WTC11 (cell line): Measurements from ENCODE around the gene XKR3. TPM values are rescaled to one million over a fixed set of nuclear protein-coding genes. Genes with fewer than 3 reads are reported as not detected.
"Not testable (repeated sequence)": the region's sequence is repeated elsewhere in the genome, so short reads cannot be mapped to it uniquely, and the experiment has no call there.

ENCODE experiments used
- ATAC-seq: fragments of 200-7000 bp; cut with Tn5 transposase; 2 replicates; pipeline ENCODE4 v1.10.0; 2021; ENCODE audit warnings: mild to moderate bottlenecking, moderate library complexity
- CTCF ChIA-PET: fragments of 300-600 bp; sonication (Branson Sonifier 250); formaldehyde crosslinking; loops from one replicate; lab custom pipeline; 2021; ENCODE audit warnings: antibody characterized with exemption; lab: Charles Lee
- POLR2A ChIA-PET: fragments of 350-600 bp; sonication (Branson Sonifier 250); formaldehyde crosslinking; loops from one replicate; lab custom pipeline; 2021; ENCODE audit warnings: antibody characterized with exemption; lab: Charles Lee
- DNase-seq: peaks from one replicate; pipeline ENCODE4 v3.0.0; 2021; ENCODE audit warnings: low spot score
- H3K27ac Mint-ChIP-seq: 2 replicates; pipeline ENCODE4 v1.8.0; 2021; ENCODE audit warnings: mixed read lengths
- H3K27me3 Mint-ChIP-seq: 2 replicates; pipeline ENCODE4 v1.8.0; 2021; ENCODE audit warnings: low read depth, mild to moderate bottlenecking, moderate library complexity, mixed read lengths
- H3K36me3 Mint-ChIP-seq: 2 replicates; pipeline ENCODE4 v1.8.0; 2021; ENCODE audit warnings: mixed read lengths
- H3K4me1 Mint-ChIP-seq: 2 replicates; pipeline ENCODE4 v1.8.0; 2022; ENCODE audit warnings: mixed read lengths
- H3K4me3 Mint-ChIP-seq: 2 replicates; pipeline ENCODE4 v1.8.0; 2021; ENCODE audit warnings: mild to moderate bottlenecking, moderate library complexity, mixed read lengths
- H3K9me3 Mint-ChIP-seq: 2 replicates; pipeline ENCODE4 v1.8.0; 2021; ENCODE audit warnings: mixed read lengths
- AFF4 ChIP-seq: sonication (generic); formaldehyde crosslinking; IDR thresholded peaks from 2 replicates; pipeline ENCODE4 v1.8.1; 2023; ENCODE audit warnings: mild to moderate bottlenecking, missing genetic modification reagents, borderline replicate concordance
- ATF3 ChIP-seq: sonication (generic); formaldehyde crosslinking; conservative IDR thresholded peaks from 2 replicates; pipeline ENCODE4 v1.8.1; 2022; ENCODE audit warnings: mild to moderate bottlenecking, missing genetic modification reagents
- E2F1 ChIP-seq: sonication (generic); formaldehyde crosslinking; IDR thresholded peaks from 2 replicates; pipeline ENCODE4 v1.8.0; 2022; ENCODE audit warnings: mild to moderate bottlenecking, missing genetic modification reagents
- ETV6 ChIP-seq: sonication (generic); formaldehyde crosslinking; IDR thresholded peaks from 2 replicates; pipeline ENCODE4 v1.8.1; 2022; ENCODE audit warnings: mild to moderate bottlenecking, missing genetic modification reagents
- GRHL2 ChIP-seq: fragments of 250-450 bp; sonication (Bioruptor Pico); IDR thresholded peaks from 2 replicates; pipeline ENCODE4 v1.8.0; 2022; ENCODE audit warnings: mild to moderate bottlenecking, moderate library complexity; ENCODE audit not compliant: insufficient replicate concordance, severe bottlenecking
- JUN ChIP-seq: sonication (generic); formaldehyde crosslinking; IDR thresholded peaks from 2 replicates; pipeline ENCODE4 v1.8.0; 2023; ENCODE audit warnings: mild to moderate bottlenecking, missing genetic modification reagents
- MAX ChIP-seq: sonication (generic); formaldehyde crosslinking; IDR thresholded peaks from 2 replicates; pipeline ENCODE4 v1.8.0; 2022; ENCODE audit warnings: mild to moderate bottlenecking, missing genetic modification reagents
- NR3C1 ChIP-seq: sonication (generic); formaldehyde crosslinking; conservative IDR thresholded peaks from 2 replicates; pipeline ENCODE4 v1.8.1; 2023; ENCODE audit warnings: low read depth, mild to moderate bottlenecking, missing genetic modification reagents
- OVOL2 ChIP-seq: fragments of 250-450 bp; sonication (Bioruptor Pico); IDR thresholded peaks from 2 replicates; pipeline ENCODE4 v1.9.0; 2021; ENCODE audit warnings: mild to moderate bottlenecking, borderline replicate concordance
- SMAD4 ChIP-seq: sonication (generic); formaldehyde crosslinking; IDR thresholded peaks from 2 replicates; pipeline ENCODE4 v1.8.0; 2022; ENCODE audit warnings: mild to moderate bottlenecking, missing genetic modification reagents
- ZNF138 ChIP-seq: sonication (generic); formaldehyde crosslinking; conservative IDR thresholded peaks from 2 replicates; pipeline ENCODE4 v1.8.1; 2022; ENCODE audit warnings: mild to moderate bottlenecking, moderate library complexity, missing genetic modification reagents
- total RNA-seq: library from RNA; stranded (reverse); gene quantifications from 3 replicates; pipeline ENCODE4 v1.2.3, GENCODE V29; 2021

XKR3 gene
- total RNA-seq, 1 experiment from 2014 or later: not detected

GRCh38 chr22:16774911-16775500 is 50.2 kb downstream of the XKR3 start:
- ATAC-seq: no peak
- no peaks in the 10 kb centered on the region for H3K4me1 Mint-ChIP-seq
- no peak for TF ChIP-seq AFF4 (CRISPR knock-in tag)
- no peak for TF ChIP-seq SMAD4
- TF ChIP-seq JUN (CRISPR knock-in tag): no peak
- TF ChIP-seq NR3C1 (CRISPR knock-in tag): no peak
- TF ChIP-seq MAX: no peak
- no peak for TF ChIP-seq E2F1
- no peak for TF ChIP-seq GRHL2 (CRISPR knock-in tag)
- no peak for TF ChIP-seq ATF3 (CRISPR knock-in tag)
- TF ChIP-seq OVOL2 (CRISPR knock-in tag): no peak
- TF ChIP-seq ZNF138 (CRISPR knock-in tag): no peak
- TF ChIP-seq ETV6 (CRISPR knock-in tag): no peak
- TF ChIP-seq, all 79 proteins: peak for 0
- Mint-ChIP-seq H3K27ac (no peak overlapping the region), H3K27me3 (no peaks in the 10 kb centered on the region), H3K9me3 (peaks cover 59% of the 10 kb centered on the region), H3K4me3 (no peak overlapping the region), H3K36me3 (peaks cover 33% of the 10 kb centered on the region)
- CTCF ChIA-PET: interaction anchor here (0.9 to 1.3 kb wide), 3 partner anchors 10 to 283 kb away, joined by 3 to 5 read pairs (median 4); no protein-coding TSS in a partner anchor
- POLR2A ChIA-PET: no interaction called here
- no peak for DNase-seq

- H3K27me3 Mint-ChIP-seq, H3K4me1 Mint-ChIP-seq, ATAC-seq, DNase-seq, H3K4me3 Mint-ChIP-seq, H3K27ac Mint-ChIP-seq, CTCF ChIA-PET, POLR2A ChIA-PET: not testable (repeated sequence)
- peaks cover 61% of the 10 kb centered on the region for H3K9me3 Mint-ChIP-seq
- H3K36me3 Mint-ChIP-seq: peaks cover 39% of the 10 kb centered on the region
Measured at GRCh38 chr22:16771569-16771968, 53.6 kb downstream of the XKR3 start.

GRCh38 chr22:16767927-16768326 is 57.3 kb downstream of the XKR3 start:
- DNase-seq, H3K4me3 Mint-ChIP-seq, ATAC-seq, H3K4me1 Mint-ChIP-seq, POLR2A ChIA-PET, CTCF ChIA-PET, H3K27ac Mint-ChIP-seq: not testable (repeated sequence)
- Mint-ChIP-seq H3K27me3 (peaks cover 16% of the 10 kb centered on the region), H3K9me3 (peaks cover 59% of the 10 kb centered on the region), H3K36me3 (peaks cover 42% of the 10 kb centered on the region)

GRCh38 chr22:16762224-16762623 is 63.0 kb downstream of the XKR3 start:
- DNase-seq, H3K4me3 Mint-ChIP-seq, H3K4me1 Mint-ChIP-seq, POLR2A ChIA-PET, CTCF ChIA-PET, ATAC-seq, H3K27ac Mint-ChIP-seq: not testable (repeated sequence)
- H3K27me3 Mint-ChIP-seq: peaks cover 15% of the 10 kb centered on the region
- peaks cover 66% of the 10 kb centered on the region for H3K36me3 Mint-ChIP-seq
- H3K9me3 Mint-ChIP-seq: peaks cover 85% of the 10 kb centered on the region

- CTCF ChIA-PET, H3K4me3 Mint-ChIP-seq, DNase-seq, POLR2A ChIA-PET, H3K27me3 Mint-ChIP-seq, H3K27ac Mint-ChIP-seq, ATAC-seq, H3K4me1 Mint-ChIP-seq: not testable (repeated sequence)
- H3K36me3 Mint-ChIP-seq: peaks cover 55% of the 10 kb centered on the region
- H3K9me3 Mint-ChIP-seq: peaks cover 79% of the 10 kb centered on the region
Measured at GRCh38 chr22:16760416-16760815, 64.8 kb downstream of the XKR3 start.

- ATAC-seq, POLR2A ChIA-PET, H3K4me1 Mint-ChIP-seq, H3K27me3 Mint-ChIP-seq, CTCF ChIA-PET, H3K4me3 Mint-ChIP-seq, DNase-seq, H3K27ac Mint-ChIP-seq: not testable (repeated sequence)
- Mint-ChIP-seq H3K36me3 (peaks cover 60% of the 10 kb centered on the region), H3K9me3 (peaks cover 75% of the 10 kb centered on the region)
Measured at GRCh38 chr22:16749282-16749681, 75.9 kb downstream of the XKR3 start.

- H3K4me1 Mint-ChIP-seq, POLR2A ChIA-PET, ATAC-seq, H3K27me3 Mint-ChIP-seq, H3K4me3 Mint-ChIP-seq, H3K27ac Mint-ChIP-seq, DNase-seq, CTCF ChIA-PET: not testable (repeated sequence)
- H3K9me3 Mint-ChIP-seq: peaks cover 81% of the 10 kb centered on the region
- peaks cover 66% of the 10 kb centered on the region for H3K36me3 Mint-ChIP-seq
Measured at GRCh38 chr22:16748160-16748929, 76.9 kb downstream of the XKR3 start.
